DMS 273 treated with DMSO at 0.1 percent for 48 hours (cell line): Measurements from ENCODE around the gene RAD23A.
"Not testable (repeated sequence)": the region's sequence is repeated elsewhere in the genome, so short reads cannot be mapped to it uniquely, and the experiment has no call there.

ENCODE experiments used
- DNase-seq: peaks from one replicate; lab custom pipeline; 2025; lab: John Stamatoyannopoulos, UW

The RAD23A gene

DNA sequence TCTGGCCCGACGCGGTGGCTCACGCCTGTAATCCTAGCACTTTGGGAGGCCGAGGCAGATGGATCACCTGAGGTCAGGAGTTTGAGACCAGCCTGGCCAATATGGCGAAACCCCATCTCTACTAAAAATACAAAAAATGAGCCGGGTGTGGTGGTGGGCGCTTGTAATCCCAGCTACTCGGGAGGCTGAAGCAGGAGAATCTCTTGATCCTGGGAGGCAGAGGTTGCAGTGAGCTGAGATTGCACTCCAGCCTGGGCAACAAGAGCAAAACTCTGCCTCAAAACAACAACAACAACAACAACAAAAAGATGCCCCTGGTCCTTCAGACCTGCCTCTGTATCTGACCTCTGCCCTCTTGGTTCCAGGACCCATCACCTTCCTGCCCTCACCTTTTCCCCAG lies 9.9 kb downstream of the RAD23A start:
- DNase-seq: not testable (repeated sequence)

DNA sequence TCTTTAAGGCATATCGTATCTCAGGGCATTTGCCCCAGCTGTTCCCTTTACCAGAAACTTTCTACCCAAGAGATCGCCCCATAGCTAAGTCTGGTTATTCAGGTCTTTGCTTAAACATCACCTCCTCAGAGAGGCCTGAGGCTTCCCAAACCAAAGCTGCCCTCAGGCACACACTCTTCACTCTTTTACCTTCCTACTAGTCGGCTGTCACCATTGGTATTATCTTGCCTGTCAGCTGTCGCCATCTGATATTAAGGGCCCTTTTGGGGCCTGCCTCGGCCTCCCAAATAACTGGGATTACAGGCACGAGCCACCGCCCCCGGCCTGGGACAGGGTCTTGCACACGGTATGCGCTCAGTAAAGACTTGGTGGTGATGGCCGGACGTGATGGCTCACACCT lies 10.3 kb downstream of the RAD23A start:
- DNase-seq: no peak

DNA sequence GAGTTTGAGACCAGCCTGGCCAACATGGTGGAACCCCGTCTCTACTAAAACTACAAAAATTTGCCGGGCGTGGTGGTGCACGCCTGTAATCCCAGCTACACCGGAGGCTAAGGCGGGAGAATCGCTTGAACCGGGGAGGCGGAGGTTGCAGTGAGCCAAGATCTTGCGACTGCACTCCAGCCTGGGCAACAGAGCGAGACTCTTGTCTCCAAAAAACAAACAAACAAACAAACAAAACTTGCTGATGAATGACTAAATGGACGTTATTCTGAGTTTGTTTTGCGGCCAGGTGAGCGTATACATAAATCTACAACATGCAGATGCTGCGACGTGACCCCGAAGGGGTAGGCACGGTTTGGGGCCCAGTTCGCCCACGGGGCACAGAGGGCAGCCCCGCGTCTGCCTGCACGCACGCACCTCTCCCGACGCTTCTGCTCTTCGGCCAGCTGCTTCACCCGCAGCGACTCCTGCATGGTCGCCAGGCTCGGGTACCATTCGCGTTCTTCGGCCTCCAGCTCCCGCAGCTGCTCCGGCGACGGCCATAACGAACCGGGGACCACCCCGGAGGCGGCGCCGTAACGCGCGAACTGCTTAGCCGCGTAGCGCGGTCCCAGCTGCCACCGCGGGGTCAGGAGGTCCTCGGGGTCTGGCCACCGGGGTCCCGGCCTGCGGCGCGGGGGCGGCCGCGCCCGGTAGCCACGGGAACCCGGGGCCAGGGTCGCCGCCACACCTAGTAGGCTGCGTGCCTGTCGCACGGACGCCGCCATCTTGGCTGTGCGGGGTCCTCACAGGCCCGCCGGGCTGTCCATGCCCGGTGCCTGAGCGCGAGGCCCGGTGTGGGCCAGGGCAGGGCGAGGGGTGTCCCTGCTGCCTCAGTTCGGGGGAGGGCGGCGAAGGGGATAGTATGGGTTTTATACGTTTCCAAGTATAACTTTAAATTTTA lies 11.1 kb downstream of the RAD23A start, which contains the start of gene GADD45GIP1:
GADD45GIP1 (minus strand) TSS at position 778 of the 943 bp plus-strand sequence; CDS start at position 767, 11 bp downstream.
- peak; percentile 68 for DNase-seq

DNA sequence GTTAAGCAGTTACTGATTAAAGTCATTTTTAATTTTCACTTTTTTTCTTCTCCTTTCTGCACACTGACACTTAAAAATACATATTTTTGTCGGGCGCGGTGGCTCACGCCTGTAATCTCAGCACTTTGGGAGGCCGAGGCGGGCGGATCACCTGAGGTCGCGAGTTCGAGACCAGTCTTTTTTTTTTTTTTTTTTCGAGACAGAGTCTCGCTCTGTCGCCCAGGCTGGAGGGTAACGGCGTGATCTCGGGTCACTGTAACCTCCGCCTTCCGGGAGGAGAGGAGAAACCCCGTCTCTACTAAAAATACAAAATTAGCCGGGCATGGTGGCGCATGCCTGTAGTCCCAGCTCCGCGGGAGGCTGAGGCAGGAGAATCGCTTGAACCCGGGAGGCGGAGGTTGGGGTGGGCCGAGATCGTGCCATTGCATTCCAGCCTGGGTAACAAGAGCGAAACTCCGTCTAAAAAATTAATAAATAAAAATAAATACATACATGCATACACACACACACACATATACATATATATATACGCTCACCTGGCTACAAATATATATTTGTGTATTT lies 11.8 kb downstream of the RAD23A start:
- DNase-seq: not testable (repeated sequence)

DNA sequence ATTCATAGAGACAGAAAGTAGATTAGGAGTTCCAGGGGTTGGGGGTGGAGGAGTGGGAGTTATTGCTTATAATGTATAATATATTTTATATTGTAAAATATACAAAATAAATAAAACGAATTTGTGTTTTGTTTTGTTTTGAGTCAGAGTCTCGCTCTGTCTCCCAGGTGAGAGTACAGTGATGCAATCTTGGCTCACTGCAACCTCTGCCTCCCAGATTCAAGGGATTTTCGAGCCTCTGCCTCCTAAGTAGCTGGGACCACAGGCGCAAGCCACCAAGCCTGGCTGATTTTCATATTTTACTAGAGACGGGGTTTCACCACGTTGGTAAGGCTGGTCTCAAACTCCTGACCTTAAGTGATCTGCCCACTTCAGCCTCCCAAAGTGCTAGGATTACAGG lies 13.8 kb downstream of the RAD23A start:
- DNase-seq: no peak

DNA sequence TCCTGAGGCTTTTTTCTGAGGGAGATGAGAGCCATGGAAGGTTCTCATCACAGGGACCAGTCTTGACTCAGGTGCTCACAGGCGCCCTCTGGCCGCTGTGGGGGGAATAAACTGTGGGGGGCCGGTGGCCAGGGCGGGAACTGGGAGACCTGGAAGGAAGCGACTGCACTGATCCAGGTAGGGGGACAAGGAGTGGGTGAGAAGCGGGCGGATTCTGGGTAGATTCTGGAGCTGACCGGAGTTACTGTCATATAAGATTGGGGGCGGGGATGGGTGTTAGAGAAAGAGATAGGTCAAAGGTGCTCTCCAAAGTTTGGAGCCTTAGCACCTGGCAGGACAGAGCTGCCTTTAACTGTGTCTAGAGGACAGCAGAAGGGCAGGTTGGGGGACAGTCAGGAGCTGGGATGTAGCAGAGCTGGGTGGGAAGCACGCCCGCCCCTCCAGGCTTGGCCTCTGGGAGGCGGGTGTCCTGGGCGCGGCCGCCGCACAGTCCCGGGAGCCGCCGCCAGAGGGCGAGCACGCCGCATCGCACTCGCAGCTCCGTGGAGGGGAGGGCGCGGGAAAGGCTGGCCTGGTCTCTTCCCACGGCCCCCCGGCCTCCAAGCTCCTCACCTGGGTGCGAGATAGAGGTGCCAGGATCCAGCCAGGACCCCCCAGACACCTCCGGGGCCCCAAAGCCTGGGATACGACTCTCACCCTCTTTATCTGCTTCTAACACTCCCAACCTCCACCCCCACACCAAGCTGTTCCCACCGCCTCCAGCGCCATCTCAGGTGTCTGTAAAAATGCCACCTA lies 19.6 kb downstream of the RAD23A start:
- DNase-seq: peak; percentile 65

DNA sequence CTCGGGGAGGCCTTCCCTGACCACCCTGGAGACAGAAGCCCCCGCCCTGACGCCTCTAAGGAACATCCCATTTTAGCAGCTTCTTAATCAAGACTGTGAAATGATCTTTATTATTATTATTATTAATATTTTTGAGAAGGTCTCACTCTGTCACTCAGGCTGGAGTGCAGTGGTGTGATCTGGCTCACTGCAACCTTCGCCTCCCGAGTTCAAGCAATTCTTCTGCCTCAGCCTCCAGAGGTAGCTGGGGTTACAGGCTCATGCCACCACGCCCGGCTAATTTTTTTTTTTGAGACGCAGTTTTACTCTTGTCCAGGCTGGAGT lies 20.1 kb downstream of the RAD23A start:
- DNase-seq: no peak

DNA sequence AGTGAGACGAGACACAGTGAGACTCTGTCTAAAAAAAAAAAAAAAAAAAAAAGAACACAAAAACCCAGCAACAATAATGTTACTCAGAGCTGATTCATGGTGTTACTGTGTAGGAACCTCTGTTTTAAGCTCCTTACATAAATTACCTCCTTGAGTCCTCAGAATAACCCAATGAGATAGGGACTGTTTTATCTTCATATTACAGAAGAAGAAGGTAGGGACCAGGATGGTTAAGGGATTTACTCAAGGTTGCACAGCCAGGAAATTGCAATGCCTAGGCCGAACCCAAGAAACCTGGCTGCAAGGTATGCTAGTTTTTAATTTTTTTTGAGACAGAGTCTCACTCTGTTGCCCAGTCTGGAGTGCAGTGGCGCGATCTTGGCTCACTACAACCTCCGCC lies 22.2 kb downstream of the RAD23A start:
- no peak for DNase-seq

DNA sequence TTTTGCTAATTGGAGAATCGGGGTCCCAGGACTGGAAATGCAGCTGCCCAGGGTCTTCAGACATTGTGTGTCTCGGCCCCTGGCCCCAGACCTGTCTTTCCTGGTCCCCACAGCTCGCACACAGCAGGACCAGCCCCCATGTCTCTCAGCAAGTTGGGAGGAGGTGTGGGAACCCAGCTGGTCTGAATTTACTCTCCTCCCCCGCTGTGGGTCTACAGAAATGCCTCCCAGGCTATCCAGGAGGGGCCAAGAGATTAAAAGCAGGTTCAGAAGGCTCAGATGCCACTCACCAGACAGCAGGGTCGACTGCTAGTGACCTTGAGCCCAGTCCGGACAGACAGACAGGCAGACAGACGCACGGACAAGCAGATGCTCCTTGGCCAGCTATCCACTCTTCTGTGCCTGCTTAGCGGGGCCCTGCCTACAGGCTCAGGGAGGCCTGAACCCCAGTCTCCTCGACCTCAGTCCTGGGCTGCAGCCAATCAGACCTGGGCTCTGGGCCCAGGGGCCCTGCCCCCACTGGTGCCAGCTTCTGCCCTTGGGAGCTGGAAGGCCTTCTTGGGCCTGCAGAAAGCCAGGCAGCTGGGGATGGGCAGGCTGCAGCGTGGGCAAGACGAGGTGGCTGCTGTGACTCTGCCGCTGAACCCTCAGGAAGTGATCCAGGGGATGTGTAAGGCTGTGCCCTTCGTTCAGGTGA lies 23.8 kb downstream of the RAD23A start, which contains the start of gene DAND5:
DAND5 (plus strand) TSS at position 285 of the 697 bp plus-strand sequence; CDS start at position 370, 85 bp downstream.
- peak; percentile 62 for DNase-seq

DNA sequence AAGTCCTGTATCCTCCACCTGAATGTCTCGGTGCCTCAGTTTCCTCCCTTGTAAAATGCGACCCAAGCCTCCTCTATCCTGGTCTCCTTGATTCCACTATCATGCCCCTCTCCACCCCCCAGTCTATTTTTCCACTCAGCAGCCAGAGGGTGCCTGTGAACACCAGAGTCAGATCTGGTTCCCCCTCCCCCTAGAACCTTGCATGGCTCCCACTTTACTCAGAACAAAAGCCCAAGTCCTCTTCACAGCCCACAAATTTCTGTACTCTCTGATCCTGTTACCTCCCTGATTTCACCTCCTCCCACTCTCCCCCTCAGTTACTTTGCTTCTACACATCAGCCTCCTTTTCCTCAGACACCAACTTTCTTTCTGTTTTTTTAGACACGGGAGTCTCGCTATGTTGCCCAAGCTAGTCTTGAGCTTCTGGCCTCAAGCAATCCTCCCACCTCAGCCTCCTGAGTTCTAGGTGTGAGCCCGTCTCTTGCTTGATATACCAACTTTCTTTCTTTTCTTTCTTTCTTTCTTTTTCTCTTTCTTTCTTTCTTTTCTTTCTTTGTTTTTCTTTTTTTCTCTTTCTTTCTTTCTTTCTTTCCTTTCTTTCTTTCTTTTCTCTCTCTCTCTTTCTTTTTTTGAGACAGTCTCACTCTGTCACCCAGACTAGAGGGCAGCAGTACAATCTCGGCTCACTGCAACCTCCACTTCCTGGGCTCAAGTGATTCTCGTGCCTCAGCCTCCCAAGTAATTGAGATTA lies 24.6 kb downstream of the RAD23A start:
- no peak for DNase-seq

DNA sequence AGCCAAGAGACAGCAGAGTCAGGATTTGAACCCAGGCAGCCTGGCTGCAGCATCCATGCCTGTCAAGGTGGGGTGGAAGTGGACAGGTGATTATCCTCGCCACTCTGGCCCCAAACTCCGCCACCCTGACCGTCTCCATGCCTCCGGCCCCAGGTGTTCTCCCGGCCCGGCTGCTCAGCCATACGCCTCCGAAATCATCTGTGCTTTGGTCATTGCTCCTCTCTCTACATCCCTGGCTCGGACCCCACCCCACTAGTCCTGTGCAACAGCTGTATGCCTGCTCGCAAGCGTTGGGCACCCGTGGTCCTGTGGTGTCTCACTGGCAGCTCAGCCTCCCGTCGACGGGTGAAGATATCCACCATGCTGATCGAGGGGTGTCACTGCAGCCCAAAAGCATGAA lies 27.6 kb downstream of the RAD23A start:
- DNase-seq: no peak

DNA sequence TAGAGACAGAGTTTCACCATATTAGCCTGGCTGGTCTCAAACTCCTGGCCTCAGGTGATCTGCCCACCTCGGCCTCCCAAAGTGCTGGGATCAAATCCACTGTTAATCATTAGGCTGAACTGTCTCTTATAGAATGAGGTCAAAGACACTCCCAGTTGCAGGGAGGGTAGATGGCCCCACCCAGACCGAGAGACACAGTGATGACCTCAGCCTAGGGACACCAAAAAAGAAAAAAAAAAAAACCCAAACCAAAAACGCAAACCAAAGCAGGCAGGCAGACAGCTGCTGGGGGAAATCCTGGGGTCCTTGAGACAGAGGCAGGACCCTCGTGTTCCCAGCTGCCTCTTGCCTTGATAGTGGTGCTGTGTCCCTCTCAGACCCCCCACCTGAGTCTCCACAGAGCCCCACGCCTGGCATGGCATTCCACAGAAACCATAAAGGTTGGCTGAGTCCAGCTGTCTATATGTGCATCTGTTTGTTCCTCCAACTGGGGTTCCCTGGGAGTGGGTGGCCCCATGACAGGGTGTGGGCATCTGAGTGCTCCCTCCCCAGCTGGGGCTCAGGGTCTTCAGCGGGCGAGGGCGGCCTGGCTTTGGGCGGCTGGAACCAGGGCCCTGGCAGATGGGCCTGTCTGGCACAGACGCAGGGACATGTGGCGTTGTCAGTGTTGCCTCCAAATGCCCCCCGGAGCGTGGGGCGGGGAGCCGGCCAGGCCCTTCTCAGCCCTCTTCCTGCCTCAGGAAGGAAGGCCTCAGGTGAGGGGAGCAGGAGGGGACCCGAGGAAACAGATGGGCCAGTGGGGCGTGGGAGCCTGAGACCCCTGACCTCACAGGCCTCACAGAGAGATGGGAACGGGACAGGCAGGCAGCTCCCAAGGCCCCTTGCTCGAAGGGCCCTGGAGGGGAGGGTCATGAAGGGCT lies 28.9 kb downstream of the RAD23A start:
- DNase-seq: peak; percentile 85

DNA sequence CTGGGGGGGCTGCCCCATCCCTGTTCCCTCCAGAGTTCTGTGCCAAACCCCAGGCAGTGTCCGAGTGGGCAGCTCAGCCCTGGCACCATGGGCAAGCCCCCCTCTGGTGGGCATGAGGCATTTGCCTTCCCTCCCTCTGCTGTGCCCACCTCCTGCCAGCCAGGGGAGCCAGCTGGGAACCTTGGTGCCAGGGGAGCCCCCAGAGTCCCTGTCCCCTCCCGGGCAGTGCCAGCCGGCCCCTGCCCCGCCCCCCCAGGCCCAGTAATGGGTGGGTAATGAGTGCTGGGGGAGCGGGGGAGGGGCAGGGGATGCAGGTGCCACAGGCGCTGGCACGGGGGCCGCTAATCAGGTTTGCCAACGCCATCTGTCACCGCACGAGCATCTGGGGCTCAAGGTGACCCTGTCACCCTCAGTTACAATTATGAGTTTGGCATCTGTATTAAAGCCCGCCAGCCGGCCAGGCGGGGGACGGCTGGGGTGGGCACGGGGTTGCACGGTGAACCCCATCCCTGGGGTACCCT lies 29.6 kb downstream of the RAD23A start:
- no peak for DNase-seq

DNA sequence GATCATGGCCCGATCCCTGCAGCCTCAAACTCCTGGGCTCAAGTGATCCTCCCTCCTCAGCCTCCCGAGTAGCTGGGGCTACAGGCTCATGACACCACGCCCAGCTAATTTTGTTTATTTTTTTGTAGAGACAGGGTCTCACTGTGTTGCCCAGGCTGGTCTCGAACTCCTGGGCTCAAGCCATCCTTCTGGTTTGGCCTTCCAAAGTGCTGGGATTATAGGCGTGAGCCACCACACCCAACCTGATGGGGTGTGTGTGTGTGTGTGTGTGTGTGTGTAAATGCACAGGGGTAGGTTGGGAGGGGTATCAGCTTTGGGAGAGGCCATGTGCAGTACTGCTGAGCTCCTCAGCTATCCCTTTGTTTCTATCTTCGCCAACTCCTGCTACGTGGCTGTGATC lies 30.4 kb downstream of the RAD23A start:
- not testable (repeated sequence) for DNase-seq

DNA sequence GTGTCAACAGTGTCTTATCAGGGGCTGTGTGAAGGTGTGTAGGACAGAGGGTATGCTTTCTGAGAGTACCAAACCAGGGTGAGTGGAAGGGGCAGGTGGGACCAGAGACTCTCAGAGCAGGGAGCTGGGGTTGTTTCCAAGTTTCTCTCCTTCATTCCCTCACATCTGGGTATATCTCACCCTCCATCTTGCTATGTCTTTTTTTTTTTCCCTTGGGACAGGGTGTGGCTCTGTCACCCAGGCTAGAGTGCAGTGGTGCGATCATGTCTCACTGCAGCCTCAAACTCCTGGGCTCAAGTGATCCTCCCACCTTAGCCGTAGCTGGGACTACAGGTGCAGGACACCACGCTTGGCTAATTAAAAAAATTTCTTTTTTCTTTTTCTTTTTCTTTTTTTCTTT lies 34.3 kb downstream of the RAD23A start:
- no peak for DNase-seq

DNA sequence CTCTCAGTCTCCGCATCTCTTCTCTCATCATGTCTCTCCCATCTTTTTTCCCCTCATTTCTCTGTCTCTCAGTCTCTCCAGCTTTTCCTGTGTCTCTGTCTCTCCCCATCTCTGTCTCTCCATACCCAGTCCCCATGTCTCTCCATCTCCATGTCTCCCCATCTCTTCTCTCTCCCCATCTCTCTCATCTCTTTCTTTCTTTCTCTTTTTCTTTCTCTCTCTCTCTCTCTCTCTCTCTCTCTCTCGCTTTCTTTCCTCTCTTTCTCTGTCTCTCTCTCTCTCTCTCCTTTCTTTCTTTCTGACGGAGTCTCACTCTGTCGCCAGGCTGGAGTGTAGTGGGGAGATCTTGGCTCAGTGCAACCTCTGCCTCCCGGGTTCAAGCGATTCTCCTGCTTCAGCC lies 37.0 kb downstream of the RAD23A start:
- no peak for DNase-seq

DNA sequence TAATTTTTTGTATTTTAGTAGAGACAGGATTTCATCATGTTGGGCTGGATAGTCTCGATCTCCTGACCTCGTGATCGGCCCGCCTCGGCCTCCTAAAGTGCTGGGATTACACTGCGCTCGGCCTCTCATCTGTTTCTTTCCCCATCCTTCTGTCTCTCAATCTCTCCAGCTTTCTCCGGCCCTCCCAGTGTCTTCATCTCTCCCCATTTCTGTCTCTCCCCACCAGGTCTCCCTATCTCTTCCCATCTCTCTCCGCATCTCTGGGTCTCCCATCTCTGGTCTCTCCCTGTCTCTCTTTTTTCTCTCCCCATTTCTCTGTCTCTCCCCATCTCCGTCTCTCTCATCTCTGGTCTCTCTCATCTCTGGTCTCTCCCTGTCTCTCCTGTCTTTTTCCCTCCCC lies 37.4 kb downstream of the RAD23A start:
- no peak for DNase-seq

DNA sequence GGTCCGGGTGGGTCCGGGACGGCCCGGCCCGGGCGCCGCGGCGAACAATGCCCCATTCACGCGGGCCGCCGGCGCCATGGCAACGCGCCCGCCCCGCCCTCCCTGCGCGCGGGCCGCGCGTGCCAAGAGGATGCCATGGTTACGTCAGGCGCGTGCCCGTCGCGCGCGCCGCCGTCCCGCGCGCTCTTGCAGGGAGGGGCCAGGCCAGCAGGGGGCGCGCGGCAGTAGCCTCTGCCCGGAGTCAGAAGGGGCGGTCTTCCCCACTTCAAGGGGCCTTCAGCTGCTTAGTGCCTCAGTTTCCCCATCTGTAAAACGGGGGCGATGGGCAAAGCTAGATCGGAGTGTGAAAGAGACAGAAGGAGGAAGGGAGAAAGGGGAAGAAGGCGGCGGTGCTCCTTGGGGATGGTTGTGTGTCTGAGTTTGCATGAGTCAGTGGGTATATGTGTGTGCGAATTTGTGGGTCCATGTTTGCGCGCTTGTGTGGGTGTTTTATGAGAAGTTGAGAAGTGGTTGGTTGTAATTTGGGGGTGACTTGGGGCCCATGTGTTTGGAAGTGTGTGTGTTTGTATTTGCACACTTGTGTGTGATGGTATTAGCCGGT lies 38.0 kb downstream of the RAD23A start:
- DNase-seq: no peak

DNA sequence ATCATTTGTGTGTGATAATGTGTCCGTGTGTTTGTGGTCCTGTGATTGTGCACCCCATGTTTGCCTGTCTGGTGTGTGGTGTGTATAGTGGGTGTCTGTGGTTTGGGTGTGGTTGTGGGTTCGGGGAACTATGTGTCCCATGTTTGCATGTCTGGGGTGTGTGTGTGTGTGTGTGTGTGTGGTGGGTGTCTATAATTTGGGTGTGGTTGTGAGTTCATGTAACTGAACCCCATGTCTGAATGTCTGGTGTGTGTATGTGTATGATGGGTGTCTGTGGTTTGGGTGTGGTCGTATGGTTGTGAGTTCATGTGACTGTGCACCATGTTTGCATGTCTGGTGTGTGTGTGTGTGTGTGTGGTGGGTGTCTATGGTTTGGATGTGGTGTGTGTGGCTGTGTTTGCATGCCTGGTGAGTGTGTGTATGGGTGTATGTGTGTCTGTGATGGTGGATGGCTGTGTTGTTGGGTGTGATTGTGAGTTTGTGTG lies 38.5 kb downstream of the RAD23A start:
- no peak for DNase-seq
